Tibial nerve (tissue), 3 donors: Measurements from ENCODE around the gene TRAPPC2L.

Experiments
- CTCF ChIP-seq, 5 experiments: fragments of 200-600 bp in 3 of 5; fragments of 450-650 bp in 2 of 5; sonication (generic) in 3 of 5; IDR thresholded peaks; one replicate each; pipeline ENCODE4 v1.5.1; 2016 to 2019; ENCODE audit warnings: antibody characterized with exemption in 5 of 5, mild to moderate bottlenecking in 3 of 5, moderate library complexity in 2 of 5
- POLR2A ChIP-seq, 2 donors: fragments of 450-650 bp; IDR thresholded peaks; one replicate each; pipeline ENCODE4 v1.6.1; 2017; ENCODE audit warnings: antibody characterized with exemption in 2 of 2, mild to moderate bottlenecking in 2 of 2, moderate library complexity in 2 of 2

DNA sequence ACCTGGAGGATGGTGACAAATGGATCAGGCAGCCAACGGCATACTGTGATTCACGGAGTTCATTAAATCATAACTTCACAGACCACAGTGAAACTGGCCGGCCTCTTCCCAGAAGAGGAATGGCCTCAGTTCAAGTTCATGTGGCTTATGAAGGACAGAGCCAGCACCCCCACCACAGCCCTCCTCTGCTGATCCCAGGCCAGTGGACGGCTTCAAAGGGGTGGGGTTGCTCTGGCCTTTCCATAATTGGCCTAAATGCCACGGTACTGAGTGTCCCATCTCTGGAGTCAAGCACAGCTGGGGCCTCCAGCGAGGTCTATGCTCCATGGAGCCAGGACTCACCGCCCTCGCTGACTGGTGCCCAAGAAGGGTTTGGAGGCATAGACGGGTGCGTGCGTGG is 21.5 kb upstream of the TRAPPC2L start:
- no peak for TF ChIP-seq CTCF (IDR thresholded peaks at IDR 0.05)
- TF ChIP-seq POLR2A (IDR thresholded peaks at IDR 0.05) = no peak
